ENCODE data around the gene CCDC9B. TPM values are rescaled to one million over a fixed set of nuclear protein-coding genes. Genes with fewer than 3 reads are reported as not detected.

The CCDC9B gene
- total RNA-seq, 3 donors from 2014 or later: 34.9 to 204 (median 37.2) TPM

DNA sequence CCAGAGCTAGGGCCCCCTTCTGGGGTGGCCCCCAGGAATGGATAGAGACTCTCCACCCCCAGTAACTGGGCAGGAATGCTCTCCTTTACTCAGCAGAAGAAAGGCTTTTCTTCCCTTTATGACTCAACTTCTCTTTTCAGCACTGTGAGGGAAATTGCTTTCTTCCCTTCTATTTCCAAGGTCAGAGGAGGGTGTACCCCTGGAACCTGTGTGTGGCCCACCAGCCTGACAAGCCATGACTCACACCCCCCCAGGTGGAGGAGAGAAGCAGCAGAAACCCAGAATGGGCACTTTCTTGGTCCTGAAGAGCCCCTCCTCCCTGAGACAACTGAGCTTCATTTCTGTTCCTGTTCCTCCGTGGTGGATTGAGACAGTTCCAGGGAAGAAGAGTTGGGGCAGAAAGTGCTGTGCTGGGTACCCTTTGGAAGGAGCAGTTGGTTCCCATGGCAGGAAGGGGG, 55.2 kb downstream of the CCDC9B start:
- Histone ChIP-seq H3K9me3 (no peaks in the 10 kb centered on the region), H3K4me1 (ENCODE audit: low read depth) (peaks cover 33% of the 10 kb centered on the region), H3K4me3 (no peak overlapping the region), H3K36me3 (ENCODE audit: low read depth) (no peaks in the 10 kb centered on the region)
- DNase-seq (no peak), ATAC-seq (no peak)
- TF ChIP-seq, protein P1, sequence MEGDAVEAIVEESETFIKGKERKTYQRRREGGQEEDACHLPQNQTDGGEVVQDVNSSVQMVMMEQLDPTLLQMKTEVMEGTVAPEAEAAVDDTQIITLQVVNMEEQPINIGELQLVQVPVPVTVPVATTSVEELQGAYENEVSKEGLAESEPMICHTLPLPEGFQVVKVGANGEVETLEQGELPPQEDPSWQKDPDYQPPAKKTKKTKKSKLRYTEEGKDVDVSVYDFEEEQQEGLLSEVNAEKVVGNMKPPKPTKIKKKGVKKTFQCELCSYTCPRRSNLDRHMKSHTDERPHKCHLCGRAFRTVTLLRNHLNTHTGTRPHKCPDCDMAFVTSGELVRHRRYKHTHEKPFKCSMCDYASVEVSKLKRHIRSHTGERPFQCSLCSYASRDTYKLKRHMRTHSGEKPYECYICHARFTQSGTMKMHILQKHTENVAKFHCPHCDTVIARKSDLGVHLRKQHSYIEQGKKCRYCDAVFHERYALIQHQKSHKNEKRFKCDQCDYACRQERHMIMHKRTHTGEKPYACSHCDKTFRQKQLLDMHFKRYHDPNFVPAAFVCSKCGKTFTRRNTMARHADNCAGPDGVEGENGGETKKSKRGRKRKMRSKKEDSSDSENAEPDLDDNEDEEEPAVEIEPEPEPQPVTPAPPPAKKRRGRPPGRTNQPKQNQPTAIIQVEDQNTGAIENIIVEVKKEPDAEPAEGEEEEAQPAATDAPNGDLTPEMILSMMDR (IDR thresholded peaks at IDR 0.05): no peak
- intact Hi-C loops (cut with DNase I, micrococcal nuclease): no loop called here

DNA sequence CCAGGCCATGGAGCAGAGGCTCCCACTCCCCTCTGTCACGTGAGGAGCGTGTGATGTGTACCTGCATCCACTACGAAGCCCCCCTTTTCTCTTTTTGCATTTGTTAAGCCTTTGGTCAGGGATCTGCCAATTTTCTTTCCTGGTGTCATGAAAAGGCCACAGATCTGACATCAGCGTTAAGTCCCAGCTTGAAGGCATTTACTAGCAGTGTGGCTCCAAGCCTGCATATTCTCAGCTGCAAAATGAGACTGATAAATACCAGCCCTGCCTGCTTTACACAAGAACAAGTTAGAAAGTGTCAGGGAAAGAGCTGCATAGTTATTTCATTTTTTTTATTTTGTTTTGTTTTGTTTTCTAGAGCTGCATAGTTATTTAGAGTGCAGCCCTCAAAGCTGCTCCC, 55.6 kb downstream of the CCDC9B start:
- Histone ChIP-seq H3K36me3 (ENCODE audit: low read depth) (no peaks in the 10 kb centered on the region), H3K9me3 (no peaks in the 10 kb centered on the region), H3K4me3 (no peak overlapping the region), H3K4me1 (ENCODE audit: low read depth) (peaks cover 30% of the 10 kb centered on the region)
- intact Hi-C loops (cut with DNase I, micrococcal nuclease): no loop called here
- no peak for ATAC-seq
- TF ChIP-seq, protein P1 (IDR thresholded peaks at IDR 0.05): no peak
- DNase-seq: no peak

DNA sequence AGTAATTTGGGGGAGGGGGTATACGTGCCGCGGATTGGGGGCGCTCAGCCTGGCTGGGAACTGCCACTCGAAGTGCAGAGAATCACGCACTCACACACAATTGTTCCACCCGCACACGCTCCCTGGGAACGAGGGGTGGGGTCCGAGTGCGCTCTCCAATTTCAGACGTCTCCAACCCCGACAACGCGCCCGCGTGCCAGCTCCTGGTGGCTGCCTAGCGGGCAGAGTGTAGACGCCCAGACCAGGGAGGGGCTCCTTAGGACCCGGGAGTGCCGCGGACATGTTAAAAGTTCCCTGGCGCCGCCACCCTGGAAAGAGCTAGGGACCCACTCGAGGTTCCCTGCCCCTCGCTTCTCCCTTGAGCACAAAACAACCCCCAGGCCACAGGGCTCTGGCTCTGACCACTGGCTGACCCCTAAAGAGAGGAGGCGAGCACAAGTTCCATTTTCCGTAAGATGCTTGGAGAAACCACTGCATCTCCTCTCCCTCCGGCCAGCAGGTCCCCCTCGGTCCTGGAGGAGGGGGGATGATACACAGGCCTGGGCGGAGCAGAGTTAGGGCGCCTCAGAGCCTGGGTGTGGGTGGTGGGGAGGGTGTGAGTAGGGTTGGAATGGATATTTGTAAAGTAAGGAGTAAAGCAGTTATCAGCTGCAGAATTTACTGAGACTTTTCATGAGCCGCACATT, 57.0 kb downstream of the CCDC9B start:
- TF ChIP-seq, protein P1 (IDR thresholded peaks at IDR 0.05): no peak
- Histone ChIP-seq H3K4me1 (ENCODE audit: low read depth) (peaks cover 30% of the 10 kb centered on the region), H3K9me3 (no peaks in the 10 kb centered on the region), H3K36me3 (ENCODE audit: low read depth) (no peaks in the 10 kb centered on the region), H3K4me3 (no peak overlapping the region)
- ATAC-seq (no peak), DNase-seq (no peak)
- intact Hi-C loops (cut with DNase I, micrococcal nuclease): no loop called here

DNA sequence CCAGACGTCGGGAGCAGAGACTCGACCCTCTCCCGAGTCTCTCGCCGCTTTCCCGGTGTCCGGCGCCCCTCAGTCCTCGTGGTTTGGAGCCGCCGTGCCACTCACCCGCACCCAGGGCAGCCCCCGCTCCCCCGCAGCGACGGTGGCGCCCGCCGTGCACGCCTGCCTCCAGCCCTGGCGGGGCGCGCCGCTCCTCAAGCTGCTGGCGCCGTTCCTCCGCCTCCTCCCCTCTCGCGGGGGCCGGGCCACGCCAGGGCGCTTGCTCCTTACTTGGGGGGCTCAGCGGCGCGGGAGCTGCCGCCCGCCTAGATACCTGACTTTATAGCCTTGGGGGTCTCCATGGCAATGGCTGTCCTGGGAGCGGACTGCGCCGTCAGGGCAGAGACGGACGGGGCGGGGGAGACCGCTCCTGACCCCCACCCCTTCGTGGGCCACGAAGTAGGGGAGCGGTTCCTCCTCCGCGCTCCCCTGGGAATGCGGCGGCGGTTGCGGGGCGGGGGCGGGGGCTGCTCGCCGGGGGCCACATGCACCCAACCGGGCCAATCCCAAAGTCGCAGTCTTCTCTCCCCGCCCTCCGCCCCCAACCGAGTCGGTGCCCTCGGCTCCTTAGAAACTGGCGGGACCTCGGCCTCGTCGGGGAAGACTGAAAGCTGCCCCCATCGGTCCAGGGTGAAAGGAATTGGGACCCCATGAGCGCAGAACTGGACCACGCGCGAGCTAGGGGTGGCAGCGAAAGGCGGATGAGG, 57.7 kb downstream of the CCDC9B start, which contains the start of gene ANKRD63:
Gene ANKRD63 (minus strand): TSS at position 196 of the 746 bp plus-strand sequence. CDS start 478 bp downstream, outside the sequence.
- intact Hi-C loops (cut with DNase I, micrococcal nuclease): no loop called here
- H3K36me3 ChIP-seq (ENCODE audit: low read depth): no peaks in the 10 kb centered on the region
- H3K9me3 ChIP-seq: no peaks in the 10 kb centered on the region
- DNase-seq (peak in 2 of 3 donors; percentile 50 to 58), ATAC-seq (peak; percentile 41)
- no peak within 1 kb of the TSS for H3K4me3 ChIP-seq
- peaks cover 30% of the 10 kb centered on the region for H3K4me1 ChIP-seq (ENCODE audit: low read depth)
- TF ChIP-seq, protein P1 (IDR thresholded peaks at IDR 0.05): no peak

DNA sequence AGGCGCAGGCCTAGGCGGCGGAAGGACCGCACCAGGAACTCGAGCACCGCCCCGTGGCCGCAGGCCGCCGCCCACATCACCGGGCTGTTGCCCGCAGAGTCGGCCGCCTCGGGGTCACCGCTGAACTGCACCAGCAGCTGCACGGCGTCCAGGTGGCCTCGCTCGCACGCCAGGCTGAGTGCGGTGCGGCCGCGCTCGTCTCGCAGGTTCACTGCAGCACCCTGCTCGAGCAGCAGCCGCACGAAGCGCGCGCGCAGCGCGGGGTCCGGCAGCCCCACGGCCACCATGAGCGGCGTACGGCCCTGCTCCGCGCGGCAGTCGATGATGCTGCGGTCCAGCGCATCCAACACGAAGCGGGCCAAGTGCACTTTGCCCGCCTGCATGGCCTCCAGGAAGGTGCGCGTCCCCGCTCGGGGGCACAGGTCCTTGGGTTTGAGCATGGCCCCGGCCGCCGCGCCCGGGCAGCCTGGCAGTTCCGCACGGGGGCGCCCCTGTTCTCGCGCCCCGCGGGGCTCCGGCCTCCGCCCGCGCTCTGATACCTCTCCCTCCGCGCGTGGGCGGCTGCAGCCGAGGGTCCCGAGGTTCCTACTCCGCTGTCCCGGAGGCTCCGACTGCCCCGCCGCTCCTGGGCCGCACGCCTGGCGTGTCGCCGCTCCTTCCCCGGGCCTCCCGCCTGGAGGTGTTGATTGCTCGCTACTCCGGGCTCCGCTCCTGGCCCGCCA, 58.4 kb downstream of the CCDC9B start:
- Histone ChIP-seq H3K4me3 (no peak overlapping the region), H3K4me1 (ENCODE audit: low read depth) (peaks cover 30% of the 10 kb centered on the region), H3K36me3 (ENCODE audit: low read depth) (no peaks in the 10 kb centered on the region), H3K9me3 (no peaks in the 10 kb centered on the region)
- ATAC-seq: peak; percentile 71
- peak; percentile 51 to 74 (median 74) for DNase-seq
- TF ChIP-seq, protein P1 (IDR thresholded peaks at IDR 0.05): peak; percentile 29
- intact Hi-C loops (cut with DNase I, micrococcal nuclease): no loop called here

Measured in mucosa of descending colon (tissue), 3 donors.